DND-41 (cell line): Measurements from ENCODE around the gene C5.
"Not testable (repeated sequence)": the region's sequence is repeated elsewhere in the genome, so short reads cannot be mapped to it uniquely, and the experiment has no call there.

Experiments
- ATAC-seq: fragments of 200-7000 bp; cut with Tn5 transposase; 3 replicates; pipeline ENCODE4 v1.9.1; 2021; ENCODE audit warnings: low read depth; ENCODE audit not compliant: insufficient read depth
- DNase-seq: peaks from one replicate; pipeline ENCODE4 v3.0.0-alpha.2; 2020
- H2AFZ ChIP-seq: 2 replicates; pipeline ENCODE4 v1.6.0; 2012; ENCODE audit warnings: low read depth, low read length
- H3K27ac ChIP-seq: 2 replicates; pipeline ENCODE4 v1.5.1; 2012; ENCODE audit warnings: low read length, inconsistent platforms
- H3K27me3 ChIP-seq: fragments of 200-600 bp; sonication (generic); 2 replicates; pipeline ENCODE4 v1.6.0; 2012; ENCODE audit warnings: low read length, mild to moderate bottlenecking, inconsistent platforms; ENCODE audit not compliant: insufficient read depth, poor library complexity
- H3K36me3 ChIP-seq: 2 replicates; pipeline ENCODE4 v1.5.1; 2012; ENCODE audit warnings: low read length, inconsistent platforms; ENCODE audit not compliant: insufficient read depth
- H3K4me1 ChIP-seq: 2 replicates; pipeline ENCODE4 v1.5.1; 2012; ENCODE audit warnings: mild to moderate bottlenecking, low read length; ENCODE audit not compliant: insufficient read depth
- H3K4me2 ChIP-seq: 2 replicates; pipeline ENCODE4 v1.6.0; 2012; ENCODE audit warnings: mild to moderate bottlenecking, moderate library complexity, low read length, inconsistent platforms; ENCODE audit not compliant: insufficient read depth
- H3K4me3 ChIP-seq, 2 experiments: fragments of 200-600 bp in 1 of 2; shearing (Covaris generic) in 1 of 2; 2 replicates each; pipeline ENCODE4 v1.5.1; 2012 to 2016; ENCODE audit warnings: inconsistent platforms in 2 of 2, low read length in 2 of 2, mild to moderate bottlenecking in 2 of 2, low read depth in 1 of 2, moderate library complexity in 1 of 2
- H3K79me2 ChIP-seq: 2 replicates; pipeline ENCODE4 v1.6.0; 2012; ENCODE audit warnings: low read length, inconsistent platforms; ENCODE audit not compliant: insufficient read depth
- H3K9ac ChIP-seq: 2 replicates; pipeline ENCODE4 v1.6.0; 2012; ENCODE audit warnings: low read depth, mild to moderate bottlenecking, inconsistent platforms, low read length, moderate library complexity
- H3K9me3 ChIP-seq: 2 replicates; pipeline ENCODE4 v1.5.1; 2012; ENCODE audit warnings: low read length, moderate library complexity, mild to moderate bottlenecking, inconsistent platforms; ENCODE audit not compliant: insufficient read depth, severe bottlenecking
- H4K20me1 ChIP-seq: 2 replicates; pipeline ENCODE4 v1.6.0; 2012; ENCODE audit warnings: low read length; ENCODE audit not compliant: insufficient read depth
- CTCF ChIP-seq: IDR thresholded peaks from 2 replicates; pipeline ENCODE4 v1.5.1; 2012; ENCODE audit warnings: borderline replicate concordance, low read length, moderate library complexity, mild to moderate bottlenecking; ENCODE audit not compliant: poor library complexity, severe bottlenecking; ENCODE audit errors: extremely low read depth
- EZH2 ChIP-seq: IDR thresholded peaks from 3 replicates; pipeline ENCODE4 v1.6.1; 2012; ENCODE audit warnings: borderline replicate concordance, low read depth, mild to moderate bottlenecking, moderate library complexity, low read length, inconsistent platforms; ENCODE audit not compliant: severe bottlenecking

Gene C5

GRCh38 chr9:121038804-121039203, 11.3 kb downstream of the C5 start:
- Histone ChIP-seq H3K27me3 (no peaks in the 10 kb centered on the region), H4K20me1 (no peaks in the 10 kb centered on the region), H3K27ac (no peak overlapping the region), H3K36me3 (no peaks in the 10 kb centered on the region), H3K79me2 (no peaks in the 10 kb centered on the region), H3K4me2 (no peak overlapping the region), H3K9me3 (no peaks in the 10 kb centered on the region), H3K9ac (no peak overlapping the region), H2AFZ (no peak overlapping the region), H3K4me1 (no peaks in the 10 kb centered on the region), H3K4me3 (no peak overlapping the region)
- DNase-seq (no peak), ATAC-seq (no peak)
- TF ChIP-seq CTCF (no peak), EZH2 (no peak)

GRCh38 chr9:121038362-121038761, 11.7 kb downstream of the C5 start:
- Histone ChIP-seq H3K4me1 (no peaks in the 10 kb centered on the region), H4K20me1 (no peaks in the 10 kb centered on the region), H3K36me3 (no peaks in the 10 kb centered on the region), H3K4me2 (no peak overlapping the region), H3K27me3 (no peaks in the 10 kb centered on the region), H3K79me2 (no peaks in the 10 kb centered on the region), H3K4me3 (no peak overlapping the region), H2AFZ (no peak overlapping the region), H3K9ac (no peak overlapping the region), H3K9me3 (no peaks in the 10 kb centered on the region), H3K27ac (no peak overlapping the region)
- no peak for TF ChIP-seq CTCF
- no peak for TF ChIP-seq EZH2
- DNase-seq (no peak), ATAC-seq (no peak)

GRCh38 chr9:121035717-121036116, 14.4 kb downstream of the C5 start:
- ATAC-seq, H3K4me2 ChIP-seq, H3K9me3 ChIP-seq, H3K27me3 ChIP-seq, H3K4me1 ChIP-seq, DNase-seq, H3K27ac ChIP-seq, H2AFZ ChIP-seq, H4K20me1 ChIP-seq, H3K9ac ChIP-seq, H3K4me3 ChIP-seq, H3K36me3 ChIP-seq, H3K79me2 ChIP-seq: not testable (repeated sequence)

- TF ChIP-seq CTCF, result no peak
- no peak for TF ChIP-seq EZH2
- H2AFZ ChIP-seq, result no peak overlapping the region
These were observed 15.5 kb downstream of the C5 start for GRCh38 chr9:121034529-121034928.

More at GRCh38 chr9:121034529-121034928, 15.5 kb downstream of the C5 start:
- Histone ChIP-seq H3K36me3 (no peaks in the 10 kb centered on the region), H3K4me3 (no peak overlapping the region), H4K20me1 (no peaks in the 10 kb centered on the region), H3K9me3 (no peaks in the 10 kb centered on the region), H3K9ac (no peak overlapping the region), H3K4me1 (no peaks in the 10 kb centered on the region), H3K4me2 (no peak overlapping the region), H3K27ac (no peak overlapping the region), H3K79me2 (no peaks in the 10 kb centered on the region), H3K27me3 (no peaks in the 10 kb centered on the region)
- DNase-seq (no peak), ATAC-seq (no peak)
